Stimulated activated naive CD8-positive, alpha-beta T cell treated with anti-CD3 and anti-CD28 coated beads, Interleukin-15, Interleukin-2, amounts not matched to agents 100 ng/mL and 50 ng/mL, for 24 hours (primary cell): ENCODE data around the gene PCBP3.
"Not testable (repeated sequence)": the region's sequence is repeated elsewhere in the genome, so short reads cannot be mapped to it uniquely, and the experiment has no call there.

Experiments
- H3K27ac Mint-ChIP-seq: one replicate; pipeline ENCODE4 v1.8.0; 2021; ENCODE audit warnings: mild to moderate bottlenecking, mixed read lengths
- H3K27me3 Mint-ChIP-seq: one replicate; pipeline ENCODE4 v1.8.0; 2021; ENCODE audit warnings: mixed read lengths
- H3K36me3 Mint-ChIP-seq: one replicate; pipeline ENCODE4 v1.8.0; 2021; ENCODE audit warnings: low read depth, mixed read lengths
- H3K4me1 Mint-ChIP-seq: one replicate; pipeline ENCODE4 v1.8.0; 2021; ENCODE audit warnings: low read depth, mixed read lengths
- H3K4me3 Mint-ChIP-seq: one replicate; pipeline ENCODE4 v1.8.0; 2021; ENCODE audit warnings: mild to moderate bottlenecking, mixed read lengths
- H3K9me3 Mint-ChIP-seq: one replicate; pipeline ENCODE4 v1.8.0; 2021; ENCODE audit warnings: mixed read lengths

PCBP3 gene

DNA sequence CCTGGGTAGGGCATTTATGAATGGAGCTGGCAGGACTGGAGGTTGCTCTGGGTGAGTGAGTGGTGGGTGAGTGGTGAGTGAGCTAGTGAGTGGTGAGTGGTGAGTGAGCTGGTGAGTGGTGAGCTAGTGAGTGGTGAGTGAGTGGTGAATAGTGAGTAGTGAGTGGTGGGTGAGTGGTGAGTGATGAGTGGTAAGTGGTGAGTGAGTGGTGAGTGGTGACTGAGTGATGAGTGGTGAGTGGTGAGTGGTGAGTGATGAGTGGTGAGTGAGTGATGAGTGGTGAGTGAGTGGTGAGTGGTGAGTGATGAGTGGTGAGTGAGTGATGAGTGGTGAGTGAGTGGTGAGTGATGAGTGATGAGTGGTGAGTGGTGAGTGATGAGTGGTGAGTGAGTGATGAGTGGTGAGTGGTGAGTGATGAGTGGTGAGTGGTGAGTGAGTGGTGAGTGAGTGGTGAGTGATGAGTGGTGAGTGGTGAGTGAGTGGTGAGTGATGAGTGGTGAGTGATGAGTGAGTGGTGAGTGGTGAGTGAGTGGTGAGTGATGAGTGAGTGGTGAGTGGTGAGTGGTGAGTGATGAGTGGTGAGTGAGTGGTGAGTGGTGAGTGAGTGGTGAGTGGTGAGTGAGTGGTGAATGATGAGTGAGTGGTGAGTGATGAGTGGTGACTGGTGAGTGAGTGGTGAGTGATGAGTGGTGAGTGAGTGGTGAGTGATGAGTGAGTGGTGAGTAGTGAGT is 170.8 kb downstream of the PCBP3 start:
- H3K27me3 Mint-ChIP-seq, H3K9me3 Mint-ChIP-seq: not testable (repeated sequence)

DNA sequence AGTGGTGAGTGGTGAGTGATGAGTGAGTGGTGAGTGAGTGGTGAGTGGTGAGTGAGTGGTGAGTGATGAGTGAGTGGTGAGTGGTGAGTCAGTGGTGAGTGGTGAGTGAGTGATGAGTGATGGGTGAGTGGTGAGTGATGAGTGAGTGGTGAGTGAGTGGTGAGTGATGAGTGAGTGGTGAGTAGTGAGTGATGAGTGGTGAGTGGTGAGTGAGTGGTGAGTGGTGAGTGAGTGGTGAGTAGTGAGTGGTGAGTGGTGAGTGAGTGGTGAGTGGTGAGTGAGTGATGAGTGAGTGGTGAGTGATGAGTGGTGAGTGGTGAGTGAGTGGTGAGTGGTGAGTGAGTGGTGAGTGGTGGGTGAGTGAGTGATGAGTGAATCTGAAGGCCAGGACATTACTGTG is 172.3 kb downstream of the PCBP3 start:
- not testable (repeated sequence) for H3K36me3 Mint-ChIP-seq, H3K27ac Mint-ChIP-seq, H3K9me3 Mint-ChIP-seq, H3K4me3 Mint-ChIP-seq, H3K27me3 Mint-ChIP-seq
- H3K4me1 Mint-ChIP-seq: peaks cover 40% of the 10 kb centered on the region

More for the DNA sequence above, 170.8 kb downstream of the PCBP3 start:
- H3K4me3 Mint-ChIP-seq, H3K36me3 Mint-ChIP-seq, H3K27ac Mint-ChIP-seq: not testable (repeated sequence)
- peaks cover 26% of the 10 kb centered on the region for H3K4me1 Mint-ChIP-seq

DNA sequence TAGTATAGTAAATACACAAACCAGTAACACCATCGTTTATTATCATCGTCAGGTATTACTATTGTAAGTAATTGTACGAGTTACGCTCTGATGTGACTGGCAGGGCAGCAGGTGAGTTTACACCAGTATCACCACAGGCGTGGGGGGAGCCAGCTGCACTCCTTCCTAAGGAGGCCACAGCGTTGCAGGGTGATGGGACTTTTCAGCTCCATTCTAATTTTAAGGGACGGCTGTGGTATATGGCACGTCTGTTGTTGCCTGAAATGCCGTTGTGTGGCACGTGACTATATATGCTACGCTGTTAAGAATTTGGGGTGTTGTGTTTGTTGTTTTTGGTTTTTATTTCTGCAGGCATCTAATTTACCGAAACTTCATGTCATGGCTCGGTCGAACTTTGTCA is 173.3 kb downstream of the PCBP3 start:
- peaks cover 7% of the 10 kb centered on the region for H3K36me3 Mint-ChIP-seq
- peak overlapping the region; percentile 74 for H3K27ac Mint-ChIP-seq
- H3K27me3 Mint-ChIP-seq: peaks cover 9% of the 10 kb centered on the region
- peaks cover 40% of the 10 kb centered on the region for H3K4me1 Mint-ChIP-seq
- peaks cover 4% of the 10 kb centered on the region for H3K9me3 Mint-ChIP-seq
- no peak overlapping the region for H3K4me3 Mint-ChIP-seq

DNA sequence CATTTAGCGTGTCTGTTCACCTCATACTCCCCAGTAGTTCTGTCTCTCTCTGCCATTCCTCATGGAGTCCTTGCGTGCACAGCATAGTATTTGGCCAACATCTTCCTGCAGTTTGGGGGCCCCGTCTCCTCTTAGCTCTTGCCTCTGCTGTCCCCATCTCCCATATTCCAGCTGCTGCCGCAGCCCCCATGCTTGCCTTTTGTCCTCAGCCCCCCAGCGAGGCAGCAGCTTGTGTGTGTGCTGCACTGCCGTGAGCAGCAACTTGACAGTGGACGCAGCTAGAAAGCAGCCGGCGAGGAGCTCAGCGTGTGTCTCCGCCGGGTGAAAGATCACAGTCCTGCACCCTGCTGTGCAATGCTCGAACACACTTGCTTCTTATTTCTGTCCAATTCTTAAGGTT is 173.8 kb downstream of the PCBP3 start:
- Mint-ChIP-seq H3K9me3 (peaks cover 4% of the 10 kb centered on the region), H3K36me3 (peaks cover 7% of the 10 kb centered on the region), H3K27ac (peak overlapping the region; percentile 74), H3K27me3 (peaks cover 14% of the 10 kb centered on the region), H3K4me3 (no peak overlapping the region), H3K4me1 (peaks cover 40% of the 10 kb centered on the region)

DNA sequence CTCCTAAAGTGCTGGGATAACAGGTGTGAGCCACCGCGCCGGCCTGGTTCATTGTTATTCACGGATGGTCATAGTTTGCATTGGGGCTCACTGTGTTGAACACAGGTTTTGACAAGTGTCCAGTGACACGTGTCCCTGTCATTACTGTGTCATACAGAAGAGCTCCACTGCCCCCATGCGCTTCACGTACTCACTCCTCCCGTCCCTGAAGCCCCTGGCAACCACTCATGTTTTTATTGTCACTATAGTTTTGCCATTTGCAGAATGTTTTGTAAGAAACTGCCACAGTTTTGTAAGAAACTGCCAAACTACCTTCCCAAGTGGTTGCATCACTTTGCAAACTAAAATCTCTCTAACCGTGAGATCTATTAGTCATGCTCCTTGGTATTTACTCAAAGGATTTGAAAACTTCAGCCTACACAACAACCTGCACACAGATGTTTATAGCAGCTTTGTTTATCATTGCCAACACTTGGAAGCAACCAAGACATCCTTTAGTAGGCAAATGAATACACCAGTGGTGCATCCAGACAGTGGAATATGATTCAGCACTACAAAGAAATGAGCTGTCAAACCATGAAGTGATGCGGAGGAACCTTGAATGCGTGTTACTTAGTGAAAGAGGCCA is 174.9 kb downstream of the PCBP3 start:
- peak overlapping the region; percentile 91 for H3K27ac Mint-ChIP-seq
- peak overlapping the region; percentile 69 for H3K4me3 Mint-ChIP-seq
- peaks cover 7% of the 10 kb centered on the region for H3K36me3 Mint-ChIP-seq
- H3K27me3 Mint-ChIP-seq: peaks cover 16% of the 10 kb centered on the region
- peaks cover 4% of the 10 kb centered on the region for H3K9me3 Mint-ChIP-seq
- H3K4me1 Mint-ChIP-seq: peaks cover 40% of the 10 kb centered on the region

DNA sequence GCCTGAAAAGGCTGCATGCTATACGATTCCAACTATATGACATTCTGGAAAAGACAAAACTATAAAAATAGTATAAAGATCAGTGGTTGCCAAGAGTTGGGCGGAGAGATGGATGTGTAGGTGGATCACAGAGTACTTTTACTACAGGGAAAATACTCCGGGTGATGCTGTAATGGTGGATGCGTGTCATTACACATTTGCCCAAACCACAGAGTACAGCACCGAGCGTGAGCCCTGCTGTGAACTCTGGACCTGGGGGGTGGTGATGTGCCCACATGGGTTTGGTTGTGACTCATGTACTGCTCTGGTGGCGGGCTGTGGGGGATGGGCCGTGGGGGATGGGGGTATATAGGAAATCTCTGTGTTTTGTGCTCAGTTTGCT is 175.4 kb downstream of the PCBP3 start:
- H3K9me3 Mint-ChIP-seq: peaks cover 4% of the 10 kb centered on the region
- peaks cover 16% of the 10 kb centered on the region for H3K27me3 Mint-ChIP-seq
- H3K27ac Mint-ChIP-seq: peak overlapping the region; percentile 91
- peaks cover 7% of the 10 kb centered on the region for H3K36me3 Mint-ChIP-seq
- H3K4me1 Mint-ChIP-seq: peaks cover 40% of the 10 kb centered on the region
- H3K4me3 Mint-ChIP-seq: peak overlapping the region; percentile 69

DNA sequence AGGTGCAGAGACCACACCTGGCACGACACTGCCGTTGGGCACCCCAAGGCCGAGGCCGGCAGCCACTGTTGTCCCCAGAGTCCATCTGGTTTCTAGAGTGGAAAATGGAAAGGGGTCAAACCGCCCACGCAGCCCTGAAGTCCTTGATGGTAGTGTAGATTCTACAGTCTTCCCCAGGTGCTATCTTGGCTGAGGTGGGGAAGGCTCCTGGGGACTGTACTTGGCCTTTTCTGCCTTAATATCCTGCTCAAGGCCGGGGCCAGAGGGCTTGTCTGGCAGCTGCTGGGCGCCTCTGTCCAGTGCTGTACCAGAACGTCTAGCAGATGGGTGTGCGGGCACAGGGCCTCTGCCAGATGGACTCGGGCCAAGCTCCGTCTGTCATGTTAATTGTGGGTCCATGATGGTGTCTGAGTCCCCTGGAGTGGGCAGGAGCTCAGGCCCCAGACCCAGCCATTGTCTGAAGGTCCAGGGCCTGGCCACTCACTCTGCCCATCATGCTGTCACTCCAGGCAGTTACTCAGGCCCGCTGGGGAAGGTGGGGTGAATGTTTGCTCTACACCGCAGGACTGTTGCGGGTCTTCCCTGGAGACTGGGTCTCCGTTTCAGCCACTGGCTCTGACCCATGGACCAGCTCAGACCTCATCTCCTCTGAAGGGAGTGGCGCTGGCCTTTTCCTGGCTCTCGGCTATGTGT is 176.1 kb downstream of the PCBP3 start:
- Mint-ChIP-seq H3K27ac (peak overlapping the region; percentile 91), H3K36me3 (peaks cover 7% of the 10 kb centered on the region), H3K4me1 (peaks cover 40% of the 10 kb centered on the region), H3K27me3 (peaks cover 20% of the 10 kb centered on the region), H3K4me3 (no peak overlapping the region), H3K9me3 (peaks cover 4% of the 10 kb centered on the region)

DNA sequence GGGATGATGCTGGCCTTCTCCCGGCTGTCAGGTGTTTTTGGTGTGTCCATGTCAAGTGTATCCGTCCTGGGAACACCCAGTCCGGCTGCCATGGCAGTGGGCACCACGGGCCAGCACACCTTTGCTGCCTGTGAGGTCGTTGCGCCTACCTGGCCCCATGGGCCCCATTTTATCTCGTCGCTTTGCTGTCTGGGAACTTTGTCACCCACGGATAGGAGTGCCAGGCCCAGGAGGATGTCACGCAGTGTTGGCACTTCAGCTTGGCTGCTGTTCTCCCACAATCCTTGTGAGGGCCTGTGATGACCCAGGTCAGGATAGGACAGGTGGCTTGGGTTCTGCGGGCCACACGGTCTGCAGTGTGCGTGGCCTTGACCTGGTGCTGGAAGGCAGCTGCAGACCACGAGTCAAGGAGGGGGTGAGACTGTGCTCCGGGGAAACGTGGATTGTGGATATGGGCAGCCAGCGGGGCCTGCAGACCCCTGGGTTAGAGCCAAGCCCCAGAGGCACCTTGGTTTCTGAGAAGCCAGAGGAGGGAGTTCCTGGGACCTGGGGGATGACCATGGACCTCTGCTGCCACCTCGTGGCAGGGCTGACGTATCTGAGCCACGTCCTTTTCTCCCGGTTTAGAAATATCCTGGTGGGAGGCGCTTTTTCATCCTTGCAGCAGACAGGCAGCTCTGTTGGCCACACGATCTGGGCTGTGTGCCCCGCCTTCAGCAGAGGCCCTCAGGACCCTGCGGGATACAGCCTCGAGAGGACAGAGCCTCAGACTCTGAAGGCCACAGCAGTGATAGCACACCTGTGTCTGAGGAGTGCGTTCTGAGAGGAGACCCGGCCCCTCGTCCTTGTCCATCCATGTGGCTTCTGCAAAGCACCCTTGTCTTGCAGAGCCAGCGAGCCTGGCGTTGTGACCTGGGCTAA is 176.9 kb downstream of the PCBP3 start:
- peaks cover 7% of the 10 kb centered on the region for H3K36me3 Mint-ChIP-seq
- peaks cover 23% of the 10 kb centered on the region for H3K27me3 Mint-ChIP-seq
- H3K27ac Mint-ChIP-seq: peak overlapping the region; percentile 21
- peaks cover 40% of the 10 kb centered on the region for H3K4me1 Mint-ChIP-seq
- H3K4me3 Mint-ChIP-seq: no peak overlapping the region
- H3K9me3 Mint-ChIP-seq: peaks cover 4% of the 10 kb centered on the region

DNA sequence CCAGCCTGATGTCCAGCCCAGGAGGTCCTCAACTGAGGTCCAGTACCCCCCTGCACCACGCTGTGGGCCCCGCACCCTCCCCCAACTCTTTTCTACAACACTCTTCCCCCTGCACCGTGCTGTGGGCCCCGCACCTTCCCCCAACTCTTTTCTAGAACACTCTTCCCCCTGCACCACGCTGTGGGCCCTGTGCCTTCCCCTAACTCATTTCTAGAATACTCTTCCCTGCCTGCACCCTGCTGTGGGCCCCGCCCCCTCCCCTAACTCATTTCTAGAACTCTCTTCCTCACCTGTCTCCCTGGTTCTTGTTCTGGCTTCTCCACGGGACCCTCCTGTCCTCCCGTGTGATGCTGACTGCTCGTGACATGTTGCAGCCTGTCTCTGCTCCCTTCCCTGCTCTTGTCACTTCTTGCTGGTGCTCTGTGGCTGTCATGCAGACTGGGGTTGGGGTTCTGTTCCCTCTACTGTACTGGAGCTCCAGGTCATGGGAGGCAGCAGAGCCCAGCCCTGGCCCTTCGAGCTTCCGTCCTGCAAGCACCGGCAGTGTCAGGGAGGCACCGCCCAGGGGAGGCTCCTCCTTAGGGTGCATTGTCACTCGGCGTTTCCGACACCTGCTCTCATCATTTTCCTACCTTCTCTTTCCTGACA is 177.9 kb downstream of the PCBP3 start:
- H3K4me1 Mint-ChIP-seq: peaks cover 40% of the 10 kb centered on the region
- H3K27me3 Mint-ChIP-seq: peaks cover 25% of the 10 kb centered on the region
- no peak overlapping the region for H3K4me3 Mint-ChIP-seq
- peaks cover 7% of the 10 kb centered on the region for H3K36me3 Mint-ChIP-seq
- H3K27ac Mint-ChIP-seq: no peak overlapping the region
- peaks cover 4% of the 10 kb centered on the region for H3K9me3 Mint-ChIP-seq

DNA sequence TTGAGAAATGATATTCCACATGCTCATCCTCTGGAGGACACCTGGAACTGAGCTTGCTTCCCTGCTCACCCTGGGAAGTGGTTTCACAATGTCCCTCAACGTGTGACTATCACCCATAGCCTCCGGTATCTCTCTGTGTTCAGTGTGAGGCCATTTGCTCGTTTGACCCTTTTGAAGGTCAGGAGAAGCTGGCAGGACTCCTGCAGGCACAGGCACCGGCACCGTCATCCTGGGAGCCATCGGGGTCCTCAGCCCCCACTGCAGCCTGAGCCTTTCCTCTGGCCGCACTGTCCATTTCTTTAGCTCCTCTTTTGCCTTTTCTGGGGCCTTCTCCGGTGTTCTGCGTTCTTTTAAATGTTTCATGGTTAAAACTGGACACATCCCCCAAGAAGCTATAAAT is 178.5 kb downstream of the PCBP3 start:
- Mint-ChIP-seq H3K9me3 (peaks cover 4% of the 10 kb centered on the region), H3K27me3 (peaks cover 25% of the 10 kb centered on the region), H3K4me3 (no peak overlapping the region), H3K27ac (no peak overlapping the region), H3K4me1 (peaks cover 38% of the 10 kb centered on the region), H3K36me3 (peaks cover 6% of the 10 kb centered on the region)

DNA sequence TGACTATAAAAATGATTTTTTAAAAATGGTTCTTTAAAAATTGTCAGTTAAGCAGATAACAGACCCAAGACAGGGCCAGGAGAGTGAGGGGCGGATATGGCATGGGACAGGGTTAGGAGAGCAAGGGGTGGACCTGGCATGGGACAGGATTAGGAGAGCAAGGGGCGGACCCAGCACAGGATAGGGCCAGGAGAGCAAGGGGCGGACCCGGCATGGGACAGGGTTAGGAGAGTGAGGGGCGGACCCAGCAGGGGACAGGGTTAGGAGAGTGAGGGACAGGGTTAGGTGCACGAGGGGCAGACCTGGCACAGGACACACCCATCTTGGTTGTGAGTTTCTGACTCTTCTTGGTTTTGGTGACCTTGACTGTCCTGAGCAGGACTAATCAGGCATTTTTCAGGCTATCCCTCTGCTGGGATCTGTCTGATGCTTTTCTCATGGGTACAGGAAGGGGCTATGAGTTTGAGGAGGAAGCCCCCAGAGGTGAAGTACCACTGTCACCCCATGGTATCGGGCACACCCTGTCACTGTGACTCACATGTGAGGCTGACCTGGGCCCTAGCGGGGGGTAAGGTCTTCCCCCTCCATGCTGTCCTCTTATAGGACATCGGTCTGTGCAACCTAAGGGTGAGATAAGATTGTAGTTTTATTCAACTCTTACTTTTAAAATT is 179.0 kb downstream of the PCBP3 start:
- H3K4me1 Mint-ChIP-seq: peaks cover 38% of the 10 kb centered on the region
- H3K9me3 Mint-ChIP-seq: peaks cover 4% of the 10 kb centered on the region
- no peak overlapping the region for H3K27ac Mint-ChIP-seq
- peaks cover 25% of the 10 kb centered on the region for H3K27me3 Mint-ChIP-seq
- peaks cover 4% of the 10 kb centered on the region for H3K36me3 Mint-ChIP-seq
- no peak overlapping the region for H3K4me3 Mint-ChIP-seq

DNA sequence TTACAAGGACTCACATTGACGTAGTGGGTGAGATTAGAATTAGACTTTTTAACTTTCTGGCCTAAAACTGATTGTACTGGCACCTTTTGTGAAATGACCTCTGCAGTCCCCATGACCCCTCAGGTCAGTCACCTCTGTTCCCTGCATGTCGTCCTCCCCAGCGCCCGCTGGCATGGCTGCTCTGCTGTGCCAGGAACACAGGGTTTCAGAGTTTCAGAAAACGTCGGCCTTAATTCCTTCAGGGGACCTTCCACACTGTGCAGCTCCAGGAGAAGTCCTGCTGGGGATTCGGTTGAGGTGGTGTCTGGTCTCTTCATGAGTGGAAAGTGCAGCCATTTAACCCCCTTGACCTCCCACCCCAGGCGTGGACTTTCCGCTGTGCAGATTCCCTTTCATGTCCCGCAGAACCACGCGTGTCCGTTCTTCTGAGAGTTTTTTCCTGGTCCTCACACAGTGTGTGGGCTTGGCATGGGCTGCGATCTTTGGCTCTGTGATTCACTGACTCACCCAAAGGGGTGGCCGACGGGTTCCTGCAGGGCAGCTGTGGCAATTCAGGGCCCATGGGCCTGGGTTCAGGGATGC is 179.7 kb downstream of the PCBP3 start:
- peaks cover 3% of the 10 kb centered on the region for H3K36me3 Mint-ChIP-seq
- H3K9me3 Mint-ChIP-seq: peaks cover 3% of the 10 kb centered on the region
- peaks cover 25% of the 10 kb centered on the region for H3K27me3 Mint-ChIP-seq
- peaks cover 37% of the 10 kb centered on the region for H3K4me1 Mint-ChIP-seq
- H3K4me3 Mint-ChIP-seq: no peak overlapping the region
- H3K27ac Mint-ChIP-seq: no peak overlapping the region

DNA sequence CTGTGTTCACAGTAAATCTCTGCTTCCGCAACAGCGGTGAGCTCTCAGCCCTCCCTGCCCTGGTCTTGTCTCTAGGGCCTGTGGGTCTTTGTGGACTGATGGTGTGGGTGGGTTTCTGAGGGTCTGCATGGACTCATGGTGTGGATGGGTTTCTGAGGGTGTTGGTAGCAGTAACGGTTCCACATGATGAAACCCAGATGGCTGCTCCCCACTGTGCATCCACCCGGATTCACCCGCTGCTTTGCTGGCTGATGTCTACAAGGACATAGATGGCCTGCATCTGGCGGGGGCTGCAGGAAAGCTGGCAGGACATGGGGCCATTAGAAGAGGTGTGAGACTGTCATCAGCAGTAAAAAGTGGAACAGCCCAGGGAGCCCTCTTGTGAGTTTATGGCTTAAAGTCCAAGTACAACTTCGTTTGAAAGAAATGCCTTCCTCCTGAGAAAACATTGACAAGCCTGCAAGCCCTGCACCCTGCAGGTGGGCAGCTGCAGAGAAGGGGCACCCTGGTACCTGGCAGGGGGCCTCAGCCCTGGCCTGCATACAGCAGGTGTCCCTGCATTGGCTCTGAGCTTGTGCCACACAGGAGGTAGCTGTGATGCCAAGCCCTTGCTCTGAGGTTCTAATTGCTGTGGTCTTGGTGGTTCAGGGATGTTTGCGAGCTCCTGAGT is 181.2 kb downstream of the PCBP3 start:
- Mint-ChIP-seq H3K27me3 (peaks cover 25% of the 10 kb centered on the region), H3K9me3 (no peaks in the 10 kb centered on the region), H3K36me3 (no peaks in the 10 kb centered on the region), H3K4me1 (peaks cover 22% of the 10 kb centered on the region), H3K27ac (no peak overlapping the region), H3K4me3 (no peak overlapping the region)
